ENCODE results near the gene TFAM. TPM values are rescaled to one million over a fixed set of nuclear protein-coding genes. Genes with fewer than 3 reads are reported as not detected.
"Not testable (repeated sequence)": the region's sequence is repeated elsewhere in the genome, so short reads cannot be mapped to it uniquely, and the experiment has no call there.

The TFAM gene
- total RNA-seq, 2 experiments from 2014 or later, result 85.4 to 92.5 TPM

DNA sequence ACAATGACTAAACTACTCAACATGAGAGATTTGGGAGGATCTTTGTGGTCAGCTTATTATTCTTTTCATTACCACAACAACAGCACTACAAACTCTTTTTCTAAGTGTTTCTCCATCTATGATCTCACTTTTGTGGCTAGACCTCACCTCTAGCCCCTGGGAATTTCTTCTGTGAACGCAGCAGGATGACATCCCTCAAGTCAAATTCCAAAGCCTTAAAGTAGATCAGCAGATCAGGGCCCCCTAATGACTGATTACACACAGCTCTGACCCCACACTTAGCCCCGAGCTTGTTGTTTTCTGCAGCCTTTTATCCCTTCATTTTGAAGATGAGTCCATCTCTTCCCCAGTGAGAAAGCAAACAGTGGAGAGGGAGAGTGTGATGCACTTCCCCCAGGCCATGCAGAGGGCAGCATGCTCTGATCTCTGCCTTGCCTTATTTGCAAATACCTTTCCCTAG is 27.3 kb downstream of the TFAM start:
- no peaks in the 10 kb centered on the region for H3K4me1 Mint-ChIP-seq (ENCODE audit: low read depth)
- CTCF ChIA-PET, result no interaction called here
- no peak for DNase-seq
- no peaks in the 10 kb centered on the region for H3K9me3 Mint-ChIP-seq
- no peak overlapping the region for H3K4me3 Mint-ChIP-seq
- peaks cover 7% of the 10 kb centered on the region for H3K27me3 Mint-ChIP-seq
- POLR2A ChIA-PET, result no interaction called here
- intact Hi-C loops (cut with micrococcal nuclease), result no loop called here
- H3K36me3 Mint-ChIP-seq, result no peaks in the 10 kb centered on the region
- no peak overlapping the region for H3K27ac Mint-ChIP-seq

DNA sequence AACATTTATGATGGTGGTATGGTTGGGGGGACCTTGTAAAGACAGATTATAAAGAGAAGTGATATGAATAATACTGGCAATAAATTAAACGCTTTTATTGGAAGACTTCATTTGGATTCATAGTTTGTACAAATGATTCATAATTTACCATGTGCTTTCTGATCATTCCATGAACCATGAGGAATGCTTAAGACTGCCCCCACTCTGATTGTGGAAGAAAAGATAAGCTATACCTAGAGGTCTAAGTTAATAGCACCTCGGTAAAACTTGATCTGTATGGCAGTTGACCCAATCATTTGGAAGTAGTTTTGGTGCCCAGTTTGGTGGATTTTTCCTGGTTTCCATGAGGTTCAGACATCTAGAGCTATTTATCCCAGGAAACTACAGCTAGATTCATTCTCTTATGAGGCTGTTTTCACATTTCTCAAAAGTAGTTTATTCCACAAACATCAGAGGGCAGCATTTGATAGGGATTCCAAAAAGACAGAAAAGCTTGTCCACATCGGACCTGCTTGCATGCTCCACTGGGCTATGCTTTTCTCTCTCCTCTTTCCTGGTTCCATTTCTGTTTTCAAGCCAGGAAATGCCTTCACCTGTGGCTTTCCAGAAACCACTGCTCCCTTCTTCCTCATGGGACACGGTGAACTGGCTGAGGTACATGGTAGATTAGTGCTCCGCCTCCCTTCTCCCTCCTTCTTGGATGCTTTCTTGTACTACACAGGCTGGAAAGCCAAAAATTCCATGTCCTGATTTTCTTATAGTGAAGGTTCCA is 29.2 kb downstream of the TFAM start:
- Mint-ChIP-seq H3K4me3 (no peak overlapping the region), H3K4me1 (ENCODE audit: low read depth) (no peaks in the 10 kb centered on the region), H3K36me3 (no peaks in the 10 kb centered on the region), H3K9me3 (peaks cover 9% of the 10 kb centered on the region), H3K27ac (no peak overlapping the region), H3K27me3 (peaks cover 7% of the 10 kb centered on the region)
- intact Hi-C loops (cut with micrococcal nuclease), result no loop called here
- ChIA-PET CTCF (interaction anchor here (0.6 to 1.3 kb wide), 2 partner anchors 30 to 454 kb away, joined by 3 read pairs; partner anchors contain the start of gene TFAM), POLR2A (no interaction called here)
- DNase-seq, result no peak

DNA sequence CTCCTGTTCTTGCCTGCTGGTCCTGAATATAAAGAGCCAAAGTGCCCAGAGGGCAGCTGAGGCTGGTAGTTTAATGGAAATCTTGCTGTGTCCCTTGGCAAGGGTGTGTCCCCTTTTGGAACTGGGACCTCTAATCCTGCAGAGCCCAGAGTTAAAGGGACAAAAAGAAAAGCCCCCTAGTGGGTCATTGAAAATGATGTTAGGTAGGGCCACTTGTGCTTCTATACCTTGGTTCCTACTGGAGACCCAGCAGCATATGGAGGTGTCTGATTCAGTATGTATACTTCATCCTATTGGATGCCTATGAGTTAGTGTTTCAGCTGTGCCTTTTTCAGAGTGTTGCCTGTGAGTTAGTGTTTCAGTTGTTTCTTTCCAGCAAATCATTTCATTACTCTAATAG is 30.5 kb downstream of the TFAM start:
- H3K27me3 Mint-ChIP-seq, result peaks cover 9% of the 10 kb centered on the region
- no peak overlapping the region for H3K4me3 Mint-ChIP-seq
- CTCF ChIA-PET, result no interaction called here
- intact Hi-C loops (cut with micrococcal nuclease), result no loop called here
- peaks cover 11% of the 10 kb centered on the region for H3K9me3 Mint-ChIP-seq
- H3K4me1 Mint-ChIP-seq (ENCODE audit: low read depth), result no peaks in the 10 kb centered on the region
- POLR2A ChIA-PET, result no interaction called here
- H3K27ac Mint-ChIP-seq, result no peak overlapping the region
- no peak for DNase-seq
- H3K36me3 Mint-ChIP-seq, result no peaks in the 10 kb centered on the region

DNA sequence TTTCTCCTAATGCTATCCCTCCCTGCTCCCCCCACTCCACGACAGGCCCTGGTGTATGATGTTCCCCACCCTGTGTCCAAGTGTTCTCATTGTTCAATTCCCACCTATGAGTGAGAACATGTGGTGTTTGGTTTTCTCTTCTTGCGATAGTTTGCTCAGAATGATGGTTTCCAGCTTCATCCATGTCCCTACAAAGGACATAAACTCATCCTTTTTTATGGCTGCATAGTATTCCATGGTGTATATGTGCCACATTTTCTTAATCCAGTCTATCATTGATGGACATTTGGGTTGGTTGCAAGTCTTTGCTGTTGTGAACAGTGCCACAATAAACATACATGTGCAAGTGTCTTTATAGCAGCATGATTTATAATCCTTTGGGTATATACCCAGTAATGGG is 32.7 kb downstream of the TFAM start:
- DNase-seq; H3K4me1 Mint-ChIP-seq (ENCODE audit: low read depth); H3K4me3 Mint-ChIP-seq; CTCF ChIA-PET; intact Hi-C loops (cut with micrococcal nuclease); POLR2A ChIA-PET; H3K36me3 Mint-ChIP-seq: not testable (repeated sequence)
- Mint-ChIP-seq H3K9me3 (peaks cover 11% of the 10 kb centered on the region), H3K27ac (peak overlapping the region; percentile 5), H3K27me3 (peaks cover 14% of the 10 kb centered on the region)

DNA sequence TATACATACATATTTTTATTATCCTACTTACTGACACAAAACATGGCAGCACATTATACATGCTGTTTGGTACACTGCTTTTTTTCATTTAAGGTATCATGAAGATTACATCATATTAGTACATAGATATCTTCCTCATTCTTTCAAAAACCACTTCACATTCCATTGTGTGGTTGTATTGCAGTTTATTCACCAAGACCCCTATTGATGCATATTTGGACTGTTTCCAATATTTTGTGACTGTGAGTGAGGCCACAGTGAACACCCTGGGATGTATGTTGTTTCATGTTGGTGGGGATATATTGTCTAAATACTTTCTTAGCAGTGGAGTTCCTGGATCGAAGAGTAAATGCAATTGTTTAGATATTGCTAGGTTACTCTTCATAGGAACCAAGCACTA is 39.0 kb downstream of the TFAM start:
- no peak overlapping the region for H3K4me3 Mint-ChIP-seq
- H3K27me3 Mint-ChIP-seq, result peaks cover 9% of the 10 kb centered on the region
- intact Hi-C loops (cut with micrococcal nuclease), result no loop called here
- no peak overlapping the region for H3K27ac Mint-ChIP-seq
- H3K9me3 Mint-ChIP-seq, result peaks cover 5% of the 10 kb centered on the region
- no peak for DNase-seq
- ChIA-PET CTCF (no interaction called here), POLR2A (no interaction called here)
- no peaks in the 10 kb centered on the region for H3K36me3 Mint-ChIP-seq
- H3K4me1 Mint-ChIP-seq (ENCODE audit: low read depth), result no peaks in the 10 kb centered on the region

DNA sequence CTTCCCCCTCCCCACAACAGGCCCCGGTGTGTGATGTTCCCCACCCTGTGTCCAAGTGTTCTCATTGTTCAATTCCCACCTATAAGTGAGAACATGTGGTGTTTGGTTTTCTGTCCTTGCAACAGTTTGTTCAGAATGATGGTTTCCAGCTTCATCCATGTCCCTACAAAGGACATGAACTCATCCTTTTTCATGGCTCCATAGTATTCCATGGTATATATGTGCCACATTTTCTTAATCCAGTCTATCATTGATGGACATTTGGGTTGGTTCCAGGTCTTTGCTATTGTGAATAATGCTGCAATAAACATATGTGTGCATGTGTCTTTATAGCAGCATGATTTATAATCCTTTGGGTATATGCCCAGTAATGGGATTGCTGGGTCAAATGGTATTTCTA is 43.2 kb downstream of the TFAM start:
- DNase-seq; H3K36me3 Mint-ChIP-seq; POLR2A ChIA-PET; H3K27me3 Mint-ChIP-seq; H3K4me3 Mint-ChIP-seq; H3K27ac Mint-ChIP-seq; CTCF ChIA-PET; H3K9me3 Mint-ChIP-seq; H3K4me1 Mint-ChIP-seq (ENCODE audit: low read depth); intact Hi-C loops (cut with micrococcal nuclease): not testable (repeated sequence)

DNA sequence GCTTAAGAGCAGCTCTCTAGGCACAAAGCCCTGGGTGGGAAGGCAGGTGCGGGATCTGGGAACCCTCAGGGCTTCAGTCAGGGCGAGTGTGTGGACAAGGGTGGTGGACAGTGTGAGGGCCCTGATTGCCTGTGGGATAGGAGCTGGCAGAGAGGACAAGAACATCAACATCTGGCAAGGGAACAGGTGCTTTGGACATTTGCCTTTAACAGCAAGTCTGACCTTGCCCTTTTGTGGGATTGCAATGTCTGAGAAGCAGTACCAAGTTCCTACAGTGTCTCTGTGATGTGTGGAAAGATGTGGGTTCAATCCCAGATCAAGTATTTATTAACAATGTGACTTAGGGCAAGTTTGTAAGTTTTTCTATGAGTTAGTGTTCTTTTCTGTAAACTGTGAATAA is 46.7 kb downstream of the TFAM start:
- POLR2A ChIA-PET, result no interaction called here

DNA sequence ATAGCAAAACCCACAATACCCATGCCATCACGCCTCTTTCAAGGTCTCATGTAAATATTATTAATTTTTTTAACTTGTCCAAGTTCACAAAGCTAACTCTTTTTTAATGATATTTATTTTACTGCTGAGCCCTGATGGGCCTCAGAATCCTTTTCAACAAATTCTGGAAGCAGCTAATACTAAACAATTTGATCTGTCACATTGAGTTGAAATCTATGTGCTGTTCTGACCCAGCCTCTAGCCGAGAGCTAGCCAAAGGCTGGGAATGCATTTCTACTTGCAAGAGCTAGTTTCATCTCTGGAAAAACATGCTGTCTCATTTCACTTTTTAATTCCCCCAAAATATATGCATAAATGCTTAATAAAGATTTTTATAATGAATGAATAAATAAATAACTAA is 47.9 kb downstream of the TFAM start:
- no peak for DNase-seq
- Mint-ChIP-seq H3K4me1 (ENCODE audit: low read depth) (peaks cover 14% of the 10 kb centered on the region), H3K27ac (no peak overlapping the region), H3K36me3 (no peaks in the 10 kb centered on the region), H3K4me3 (no peak overlapping the region), H3K9me3 (no peaks in the 10 kb centered on the region), H3K27me3 (peaks cover 7% of the 10 kb centered on the region)
- POLR2A ChIA-PET, result no interaction called here
- CTCF ChIA-PET, result no interaction called here
- intact Hi-C loops (cut with micrococcal nuclease), result no loop called here

More for the DNA sequence above, 46.7 kb downstream of the TFAM start:
- Mint-ChIP-seq H3K4me3 (no peak overlapping the region), H3K9me3 (no peaks in the 10 kb centered on the region), H3K27me3 (peaks cover 7% of the 10 kb centered on the region), H3K27ac (no peak overlapping the region), H3K4me1 (ENCODE audit: low read depth) (peaks cover 14% of the 10 kb centered on the region), H3K36me3 (no peaks in the 10 kb centered on the region)
- intact Hi-C loops (cut with micrococcal nuclease), result no loop called here
- CTCF ChIA-PET, result no interaction called here
- DNase-seq, result no peak

DNA sequence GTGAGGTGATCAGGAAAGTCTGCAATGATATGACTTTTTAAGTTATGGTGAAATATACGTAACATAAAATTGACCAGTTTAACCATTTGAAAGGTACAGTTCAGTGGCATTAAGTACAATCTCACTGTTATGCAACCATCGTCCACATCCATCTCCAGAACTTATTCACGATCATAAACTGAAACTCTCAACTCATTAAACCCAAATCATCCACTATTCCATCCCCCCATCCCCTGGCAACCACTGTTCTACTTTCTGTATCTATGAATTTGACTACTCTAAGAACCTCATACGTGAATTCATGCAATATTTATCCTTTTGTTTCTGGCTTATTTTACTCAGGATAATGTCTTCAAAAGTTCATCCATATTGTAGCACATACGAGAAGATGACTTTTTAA is 48.4 kb downstream of the TFAM start:
- CTCF ChIA-PET, result no interaction called here
- Mint-ChIP-seq H3K36me3 (no peaks in the 10 kb centered on the region), H3K9me3 (no peaks in the 10 kb centered on the region), H3K27me3 (peaks cover 7% of the 10 kb centered on the region), H3K27ac (no peak overlapping the region), H3K4me1 (ENCODE audit: low read depth) (peaks cover 14% of the 10 kb centered on the region), H3K4me3 (no peak overlapping the region)
- intact Hi-C loops (cut with micrococcal nuclease), result no loop called here
- POLR2A ChIA-PET, result no interaction called here
- DNase-seq, result no peak

DNA sequence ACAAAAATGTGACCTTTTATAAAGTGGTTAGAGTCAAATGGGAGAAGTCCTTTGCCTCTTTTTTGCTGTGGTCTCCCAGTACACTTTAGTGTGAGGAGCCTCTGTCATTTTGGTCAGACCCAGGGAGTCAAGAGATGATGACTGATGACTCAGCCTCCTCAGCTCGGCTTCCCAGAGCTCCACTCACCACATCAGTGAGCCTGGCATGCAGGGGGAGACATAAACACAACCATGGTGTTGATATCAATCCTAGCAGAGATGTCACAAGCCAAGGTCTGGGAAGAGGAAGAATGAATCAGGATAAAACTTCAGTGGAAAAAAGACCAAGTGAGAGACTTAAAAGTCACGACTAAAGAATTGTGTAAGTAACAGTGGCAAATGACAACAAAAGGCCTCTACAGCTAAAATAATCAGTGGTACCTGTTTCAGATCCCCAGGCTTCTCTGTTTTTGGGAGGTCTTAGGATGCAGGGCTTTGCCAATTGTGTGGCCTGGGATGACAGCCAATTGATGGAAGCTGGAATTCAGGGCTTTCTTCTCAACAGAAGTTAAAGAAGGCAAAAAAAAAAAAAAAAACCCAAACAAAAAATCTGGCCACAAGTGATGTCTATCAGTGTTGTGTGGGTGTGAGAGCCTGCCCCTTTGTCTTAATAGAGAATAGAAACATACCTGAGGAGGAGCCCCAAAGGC is 50.2 kb downstream of the TFAM start:
- ChIA-PET CTCF (no interaction called here), POLR2A (no interaction called here)
- Mint-ChIP-seq H3K27ac (no peak overlapping the region), H3K9me3 (peaks cover 3% of the 10 kb centered on the region), H3K27me3 (peaks cover 7% of the 10 kb centered on the region), H3K4me3 (no peak overlapping the region), H3K36me3 (no peaks in the 10 kb centered on the region), H3K4me1 (ENCODE audit: low read depth) (peaks cover 14% of the 10 kb centered on the region)
- intact Hi-C loops (cut with micrococcal nuclease), result no loop called here
- DNase-seq, result peak; percentile 45

DNA sequence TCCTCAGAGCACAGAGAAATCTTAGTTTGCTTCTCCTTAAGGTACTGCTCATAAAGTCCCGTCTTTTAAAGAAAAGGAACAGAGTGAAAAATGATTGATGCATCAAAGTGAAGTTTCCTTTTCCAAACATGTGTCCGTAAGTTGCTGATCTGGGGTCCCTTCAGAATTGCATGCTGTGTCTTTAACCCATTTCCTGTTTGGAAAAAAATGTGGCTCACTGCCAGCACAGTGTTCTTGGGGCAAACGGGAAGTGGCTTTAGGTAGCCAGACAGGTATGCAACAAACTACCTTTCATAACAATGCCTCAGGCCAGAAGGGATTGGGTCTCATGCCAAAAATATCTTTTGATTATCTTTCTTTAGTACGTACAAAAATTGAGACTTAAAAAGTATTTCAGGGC is 50.9 kb downstream of the TFAM start:
- Mint-ChIP-seq H3K36me3 (no peaks in the 10 kb centered on the region), H3K9me3 (peaks cover 3% of the 10 kb centered on the region), H3K27ac (no peak overlapping the region), H3K4me3 (no peak overlapping the region), H3K4me1 (ENCODE audit: low read depth) (peaks cover 14% of the 10 kb centered on the region), H3K27me3 (peaks cover 5% of the 10 kb centered on the region)
- ChIA-PET POLR2A (no interaction called here), CTCF (no interaction called here)
- intact Hi-C loops (cut with micrococcal nuclease), result no loop called here
- no peak for DNase-seq

DNA sequence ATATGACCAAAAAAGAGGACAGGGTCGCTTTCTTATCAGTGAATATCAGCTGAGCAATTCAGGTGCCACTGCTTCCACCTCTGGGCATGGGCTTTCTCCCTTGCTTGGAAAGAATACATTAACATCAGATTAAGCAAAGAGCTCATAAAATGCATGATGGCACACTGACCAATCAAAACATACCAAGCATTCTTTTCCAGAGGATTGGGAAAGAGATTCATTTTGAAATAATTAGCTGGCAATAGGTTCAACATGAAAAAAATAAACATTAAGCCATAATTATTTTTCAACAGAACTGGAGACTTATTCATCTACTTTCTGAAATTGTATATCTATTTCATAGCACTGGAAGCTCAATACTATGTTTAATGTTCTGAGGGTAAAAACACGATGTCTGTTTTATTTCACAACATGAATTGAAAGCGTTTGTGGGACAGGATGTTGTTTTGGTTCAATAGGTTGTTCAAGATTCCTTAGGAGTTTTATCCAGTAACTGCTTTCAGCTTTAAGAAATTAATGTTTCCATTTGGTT is 53.2 kb downstream of the TFAM start:
- no peak for DNase-seq
- no peak overlapping the region for H3K4me3 Mint-ChIP-seq
- intact Hi-C loops (cut with micrococcal nuclease), result no loop called here
- POLR2A ChIA-PET, result no interaction called here
- no peaks in the 10 kb centered on the region for H3K36me3 Mint-ChIP-seq
- H3K27ac Mint-ChIP-seq, result no peak overlapping the region
- H3K4me1 Mint-ChIP-seq (ENCODE audit: low read depth), result peaks cover 14% of the 10 kb centered on the region
- CTCF ChIA-PET, result interaction anchor here (0.5 kb wide), 1 partner anchor 15 kb away, joined by 3 read pairs; no protein-coding TSS in a partner anchor
- H3K27me3 Mint-ChIP-seq, result no peaks in the 10 kb centered on the region
- H3K9me3 Mint-ChIP-seq, result peaks cover 3% of the 10 kb centered on the region

DNA sequence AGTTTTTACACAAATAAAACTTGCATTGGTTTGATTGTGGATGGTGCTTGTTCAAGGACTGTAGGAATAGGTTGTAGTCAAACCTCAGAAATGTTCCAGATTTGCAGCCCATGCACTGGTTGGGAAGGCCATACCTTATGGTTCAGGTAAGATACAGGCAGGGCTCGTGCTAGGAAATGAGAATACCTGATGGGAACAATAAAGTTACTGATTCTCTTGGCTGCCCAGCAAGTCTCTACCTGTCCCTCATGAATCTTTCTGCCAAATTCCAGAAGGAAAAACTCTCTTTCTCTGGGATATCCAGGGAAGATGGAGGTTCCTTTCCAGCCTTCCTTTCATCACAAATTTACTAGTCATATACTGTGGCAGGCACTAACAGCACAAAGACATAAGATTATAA is 53.8 kb downstream of the TFAM start:
- POLR2A ChIA-PET, result no interaction called here

More for the DNA sequence above, 53.8 kb downstream of the TFAM start:
- H3K36me3 Mint-ChIP-seq, result no peaks in the 10 kb centered on the region
- H3K4me3 Mint-ChIP-seq, result no peak overlapping the region
- intact Hi-C loops (cut with micrococcal nuclease), result no loop called here
- H3K4me1 Mint-ChIP-seq (ENCODE audit: low read depth), result peaks cover 14% of the 10 kb centered on the region
- H3K9me3 Mint-ChIP-seq, result peaks cover 3% of the 10 kb centered on the region
- CTCF ChIA-PET, result no interaction called here
- no peak overlapping the region for H3K27ac Mint-ChIP-seq
- no peaks in the 10 kb centered on the region for H3K27me3 Mint-ChIP-seq
- DNase-seq, result no peak
